Measurements from ENCODE around the gene PNO1. TPM values are rescaled to one million over a fixed set of nuclear protein-coding genes. Genes with fewer than 3 reads are reported as not detected.

The PNO1 gene
- total and polyA plus RNA-seq, 9 of the 15 experiments (the other 6 are each of a cell fraction or from before 2014, with no cell fraction given), result 11.8 to 81.7 (median 41.1) TPM

GRCh38 chr2:68157402-68158133 is at the start of gene PNO1 (continued):
- peak; percentile 89 to 97 for TF ChIP-seq SIN3A (IDR thresholded peaks at IDR 0.05; ENCODE audit: borderline replicate concordance in 2 of 2, control insufficient read depth in 1 of 2, low read depth in 2 of 2, low read length in 2 of 2)
- peak; percentile 87 for TF ChIP-seq HDAC2 (IDR thresholded peaks at IDR 0.05)
- TF ChIP-seq MAX (CRISPR knock-in tag; IDR thresholded peaks at IDR 0.05), result peak; percentile 93
- TF ChIP-seq ATF1 (CRISPR knock-in tag; IDR thresholded peaks at IDR 0.05), result no peak
- TF ChIP-seq ATF1 (tag; IDR thresholded peaks at IDR 0.05), result peak; percentile 97
- TF ChIP-seq ARID1B (IDR thresholded peaks at IDR 0.05), result peak; percentile 47; the same call in 1 of the 2 replicates
- peak; percentile 54 for TF ChIP-seq HNRNPLL (IDR thresholded peaks at IDR 0.05; ENCODE audit: low read depth, low read length, poor library complexity, severe bottlenecking)
- TF ChIP-seq FOXK2 (conservative IDR thresholded peaks at IDR 0.05 in 1 of 2, IDR thresholded peaks at IDR 0.05 in 1 of 2; ENCODE audit: low read depth in 2 of 2), result peak; percentile 50 to 74
- no peak for TF ChIP-seq NUFIP1 (IDR thresholded peaks at IDR 0.05; ENCODE audit: partially characterized antibody)
- TF ChIP-seq E2F8 (IDR thresholded peaks at IDR 0.05; ENCODE audit: low read depth, partially characterized antibody), result peak; percentile 41
- TF ChIP-seq ZNF445 (CRISPR knock-in tag; IDR thresholded peaks at IDR 0.05; ENCODE audit: low read depth), result 0 out of 2 replicates have a peak, but pooled peaks have one; percentile 55
- TF ChIP-seq POLR2B (IDR thresholded peaks at IDR 0.05; ENCODE audit: low read depth, partially characterized antibody), result no peak
- TF ChIP-seq CGGBP1 (CRISPR knock-in tag; IDR thresholded peaks at IDR 0.05), result no peak
- peak; percentile 62 for TF ChIP-seq DPF2 (IDR thresholded peaks at IDR 0.05)
- TF ChIP-seq CREB3 (tag; conservative IDR thresholded peaks at IDR 0.05; ENCODE audit: low read depth), result no peak
- TF ChIP-seq FOS (IDR thresholded peaks at IDR 0.05; ENCODE audit: extremely low read depth, insufficient read length), result no peak
- TF ChIP-seq NR2C1 (IDR thresholded peaks at IDR 0.05), result no peak
- TF ChIP-seq NR2C1 (tag; IDR thresholded peaks at IDR 0.05), result peak; percentile 59
- TF ChIP-seq TFAP4 (CRISPR knock-in tag; IDR thresholded peaks at IDR 0.05; ENCODE audit: borderline replicate concordance), result peak; percentile 96; the same call in 1 of the 2 replicates
- no peak for TF ChIP-seq FUS (optimal IDR thresholded peaks at IDR 0.05; ENCODE audit: low read depth, low read length)
- TF ChIP-seq RB1 (IDR thresholded peaks at IDR 0.05; ENCODE audit: low read depth), result peak; percentile 62
- no peak for TF ChIP-seq CCNT2 (IDR thresholded peaks at IDR 0.05; ENCODE audit: borderline replicate concordance, extremely low read depth, insufficient read length, low read depth, low read length)
- TF ChIP-seq RBM15 (IDR thresholded peaks at IDR 0.05; ENCODE audit: insufficient read depth, low read length), result no peak
